H1 (cell line): ENCODE data around the gene ARMC7. TPM values are rescaled to one million over a fixed set of nuclear protein-coding genes. Genes with fewer than 3 reads are reported as not detected.

Experiments used
- CHD2 ChIP-seq: IDR thresholded peaks from 2 replicates; pipeline ENCODE4 v1.6.1; 2012; ENCODE audit warnings: low read length, improper control_type of control experiment
- CTBP2 ChIP-seq: IDR thresholded peaks from 2 replicates; pipeline ENCODE4 v1.7.0; 2011; ENCODE audit warnings: borderline replicate concordance, mild to moderate bottlenecking, moderate library complexity, mixed read lengths, low read length; ENCODE audit not compliant: insufficient read depth, insufficient read length
- PHF8 ChIP-seq: fragments of 200-600 bp; sonication (generic); conservative IDR thresholded peaks from 2 replicates; pipeline ENCODE4 v1.7.1; 2012; ENCODE audit warnings: low read depth, mild to moderate bottlenecking, inconsistent platforms, low read length, moderate library complexity
- RAD21 ChIP-seq, 2 experiments: IDR thresholded peaks in 1 of 2; conservative IDR thresholded peaks in 1 of 2; 2 replicates each; pipeline ENCODE4 v1.6.1; 2011; ENCODE audit warnings: low read depth in 2 of 2, low read length in 2 of 2, improper control_type of control experiment in 1 of 2, inconsistent platforms in 1 of 2, mild to moderate bottlenecking in 1 of 2, moderate library complexity in 1 of 2
- RBBP5 ChIP-seq: IDR thresholded peaks from 2 replicates; pipeline ENCODE4 v1.7.1; 2012; ENCODE audit warnings: low read depth, mild to moderate bottlenecking, inconsistent platforms, low read length, moderate library complexity, borderline replicate concordance
- RFX5 ChIP-seq: IDR thresholded peaks from 2 replicates; pipeline ENCODE4 v1.6.1; 2011; ENCODE audit warnings: low read depth, low read length, improper control_type of control experiment, borderline replicate concordance
- SIX5 ChIP-seq: IDR thresholded peaks from 2 replicates; pipeline ENCODE4 v1.6.1; 2011; ENCODE audit warnings: mild to moderate bottlenecking, low read depth, low read length
- SUZ12 ChIP-seq: fragments of 200-600 bp; sonication (generic); IDR thresholded peaks from 2 replicates; pipeline ENCODE4 v1.6.1; 2012; ENCODE audit warnings: mild to moderate bottlenecking, inconsistent platforms, low read length, moderate library complexity, mixed read lengths
- polyA plus RNA-seq, 7 experiments: library from polyadenylated mRNA; depleted of rRNA in 3 of 7; stranded (reverse) in 5 of 7; unstranded in 2 of 7; fragments of >200 nt in 5 of 7; fragments of 200-250 nt in 2 of 7; gene quantifications; 1 replicate in 5 of 7; 2 replicates in 1 of 7; 4 replicates in 1 of 7; pipeline versions ENCODE4 v1.2.1 to v1.2.3, GENCODE V29; 2011 to 2013; ENCODE audit warnings: missing spikeins in 2 of 7, mixed read lengths in 2 of 7
- total RNA-seq: library from RNA; stranded (reverse); fragmentation: NEBNext Ultra II Directional; extraction: Animal tissue kit (Norgen Biotek cat#: 25700); gene quantifications from 2 replicates; pipeline ENCODE4 v1.2.1, GENCODE V29; 2021

ARMC7 gene
- total and polyA plus RNA-seq, 2 of the 8 experiments (the other 6 are each of a cell fraction or from before 2014, with no cell fraction given): 9.8 to 13.6 TPM

- TF ChIP-seq CTBP2: no peak
- no peak for TF ChIP-seq RAD21 (IDR thresholded peaks at IDR 0.05 in 1 of 2, conservative IDR thresholded peaks at IDR 0.05 in 1 of 2; ENCODE audit: low read depth in 2 of 2, low read length in 2 of 2)
- TF ChIP-seq CHD2: no peak
- no peak for TF ChIP-seq SIX5
- no peak for TF ChIP-seq RFX5
- TF ChIP-seq RBBP5: no peak
- TF ChIP-seq PHF8: no peak
- TF ChIP-seq SUZ12: no peak
Measured at GRCh38 chr17:75129576-75129975, 19.8 kb downstream of the ARMC7 start (continued).
